A549 (cell line): ENCODE measurements around the gene FSD2. TPM values are rescaled to one million over a fixed set of nuclear protein-coding genes. Genes with fewer than 3 reads are reported as not detected.

Experiments used
- ATAC-seq, 2 experiments: fragments of 200-7000 bp in 1 of 2; fragments of >200 bp in 1 of 2; cut with Nextera tagmentation in 1 of 2; cut with Tn5 transposase in 1 of 2; 3 replicates each; pipeline versions ENCODE4 v1.8.0 to v1.9.1; 2018 to 2020; ENCODE audit warnings: mild to moderate bottlenecking in 1 of 2, moderate library complexity in 1 of 2
- CTCF ChIA-PET: fragments of 300-600 bp; sonication (Branson Sonifier 250); formaldehyde crosslinking; extraction: SDS; loops from one replicate; lab custom pipeline; 2021; ENCODE audit warnings: antibody characterized with exemption, inconsistent platforms; lab: Yijun Ruan, JAX
- POLR2A ChIA-PET: fragments of 350-600 bp; formaldehyde crosslinking; extraction: SDS; loops from one replicate; lab custom pipeline; 2021; ENCODE audit warnings: antibody characterized with exemption, inconsistent platforms; lab: Yijun Ruan, JAX
- DNase-seq, 2 experiments: peaks; one replicate each; pipeline versions ENCODE4 v3.0.0 to v3.0.0-alpha.2; 2011 to 2016; ENCODE audit warnings: low read depth in 1 of 2, low spot score in 1 of 2
- FAIRE-seq: peaks from 2 replicates; lab custom pipeline; 2011; peaks lifted over from hg19 to GRCh38; lab: Jason Lieb, UNC
- H3K27ac ChIP-seq, 2 experiments: fragments of >200 bp; sonication (Bioruptor Twin); formaldehyde crosslinking; 3 replicates each; pipeline ENCODE4 v1.5.1; 2016 to 2017
- H3K4me1 ChIP-seq: fragments of >200 bp; sonication (Bioruptor Twin); formaldehyde crosslinking; 3 replicates; pipeline ENCODE4 v1.6.1; 2016
- H3K4me2 ChIP-seq: fragments of >200 bp; sonication (Bioruptor Twin); formaldehyde crosslinking; 3 replicates; pipeline ENCODE4 v1.6.1; 2016
- H3K4me3 ChIP-seq: fragments of >200 bp; sonication (Bioruptor Twin); formaldehyde crosslinking; 3 replicates; pipeline ENCODE4 v1.5.1; 2016
- H3K9me3 ChIP-seq: fragments of >200 bp; sonication (Bioruptor Twin); formaldehyde crosslinking; 3 replicates; pipeline ENCODE4 v1.6.1; 2016
- BHLHE40 ChIP-seq: IDR thresholded peaks from 2 replicates; pipeline ENCODE4 v1.6.1; 2012; ENCODE audit warnings: low read depth, low read length, inconsistent platforms
- FOSB ChIP-seq: fragments of 250-450 bp; sonication (Bioruptor Pico); IDR thresholded peaks from 2 replicates; pipeline ENCODE4 v1.5.0; 2020; ENCODE audit warnings: mild to moderate bottlenecking, moderate library complexity
- FOSL2 ChIP-seq, 2 experiments: fragments of 450-650 bp in 1 of 2; fragments of >200 bp in 1 of 2; sonication (Bioruptor Twin) in 1 of 2; formaldehyde crosslinking; IDR thresholded peaks; 2 replicates each; pipeline versions ENCODE4 v1.5.0 to v1.6.1; 2016 to 2020; ENCODE audit warnings: mild to moderate bottlenecking in 1 of 2, moderate library complexity in 1 of 2
- FOXS1 ChIP-seq: fragments of 250-450 bp; sonication (Bioruptor Pico); IDR thresholded peaks from 2 replicates; pipeline ENCODE4 v1.5.0; 2020; ENCODE audit warnings: mild to moderate bottlenecking, moderate library complexity
- HEYL ChIP-seq: fragments of 250-450 bp; sonication (Bioruptor Pico); IDR thresholded peaks from 2 replicates; pipeline ENCODE4 v1.8.0; 2021; ENCODE audit warnings: mild to moderate bottlenecking, moderate library complexity
- HOXB5 ChIP-seq: fragments of 250-450 bp; sonication (Bioruptor Pico); IDR thresholded peaks from 2 replicates; pipeline ENCODE4 v1.5.0; 2020; ENCODE audit warnings: mild to moderate bottlenecking, moderate library complexity
- JUN ChIP-seq, 2 experiments: fragments of >200 bp; sonication (Bioruptor Twin); formaldehyde crosslinking; IDR thresholded peaks; 2 replicates in 1 of 2; 3 replicates in 1 of 2; pipeline ENCODE4 v1.6.1; 2016 to 2017
- JUNB ChIP-seq: fragments of >200 bp; sonication (Bioruptor Twin); formaldehyde crosslinking; IDR thresholded peaks from 2 replicates; pipeline ENCODE4 v1.6.1; 2016
- KDM1A ChIP-seq: fragments of 200-600 bp; sonication (generic); IDR thresholded peaks from 2 replicates; pipeline ENCODE4 v1.6.1; 2016; ENCODE audit warnings: low read depth, mild to moderate bottlenecking
- KDM5A ChIP-seq: fragments of 200-600 bp; sonication (generic); IDR thresholded peaks from 2 replicates; pipeline ENCODE4 v1.6.1; 2016; ENCODE audit warnings: antibody characterized with exemption, mild to moderate bottlenecking
- MAFK ChIP-seq: fragments of 450-650 bp; IDR thresholded peaks from 2 replicates; pipeline ENCODE4 v1.6.1; 2014; ENCODE audit not compliant: partially characterized antibody
- MYC ChIP-seq: IDR thresholded peaks from 2 replicates; pipeline ENCODE4 v1.6.1; 2012; ENCODE audit warnings: mild to moderate bottlenecking, inconsistent platforms, low read length, improper control_type of control experiment, borderline replicate concordance
- NR3C1 ChIP-seq: fragments of >200 bp; sonication (Bioruptor Twin); formaldehyde crosslinking; IDR thresholded peaks from 3 replicates; pipeline ENCODE4 v1.6.1; 2017
- POLR2A ChIP-seq: IDR thresholded peaks from 2 replicates; pipeline ENCODE4 v1.6.1; 2012; ENCODE audit warnings: mild to moderate bottlenecking, low read length
- POLR2AphosphoS2 ChIP-seq: conservative IDR thresholded peaks from 2 replicates; pipeline ENCODE4 v1.6.1; 2012; ENCODE audit warnings: low read length, improper control_type of control experiment, inconsistent platforms
- RCOR1 ChIP-seq: fragments of 150-350 bp; IDR thresholded peaks from 2 replicates; pipeline ENCODE4 v1.6.1; 2014; ENCODE audit warnings: antibody characterized with exemption, low read length, low read depth
- SMC3 ChIP-seq: fragments of >200 bp; sonication (Bioruptor Twin); formaldehyde crosslinking; IDR thresholded peaks from 3 replicates; pipeline ENCODE4 v1.6.1; 2018; ENCODE audit warnings: inconsistent platforms
- TP53 ChIP-seq: fragments of 250-450 bp; sonication (Bioruptor Pico); IDR thresholded peaks from 2 replicates; pipeline ENCODE4 v1.5.0; 2021; ENCODE audit warnings: mild to moderate bottlenecking, moderate library complexity
- WGBS: methylation state at CpG from one replicate; pipeline ENCODE4 v1.1.6; 2017; ENCODE audit errors: missing lambda C conversion rate; 5-methylcytosine and 5-hydroxymethylcytosine counted together
- polyA plus RNA-seq, 4 experiments: library from polyadenylated mRNA; depleted of rRNA in 3 of 4; stranded (reverse); fragments of >200 nt; fragmentation: RNase III in 1 of 4; extraction: RNeasy Plus Mini Kit Qiagen cat#74134 plus additional on column Dnase treatment in 1 of 4; gene quantifications; 2 replicates in 3 of 4; 3 replicates in 1 of 4; pipeline ENCODE4 v1.2.3, GENCODE V29; 2011 to 2017
- TF ChIP-seq, protein P1 (sequence below): fragments of 250-450 bp; sonication (Bioruptor Pico); IDR thresholded peaks from 2 replicates; pipeline ENCODE4 v1.5.0; 2021; ENCODE audit warnings: mild to moderate bottlenecking, moderate library complexity, borderline replicate concordance
- TF ChIP-seq, protein P2 (sequence below): fragments of 200-600 bp; sonication (generic); IDR thresholded peaks from 2 replicates; pipeline ENCODE4 v1.6.1; 2016; ENCODE audit warnings: antibody characterized with exemption, mild to moderate bottlenecking, moderate library complexity
- TF ChIP-seq, protein P3 (sequence below): fragments of >200 bp; sonication (Bioruptor Twin); formaldehyde crosslinking; IDR thresholded peaks from 3 replicates; pipeline ENCODE4 v1.6.1; 2016

The FSD2 gene
- polyA plus RNA-seq, 2 of the 4 experiments (the other 2 are of a cell fraction): not detected

DNA sequence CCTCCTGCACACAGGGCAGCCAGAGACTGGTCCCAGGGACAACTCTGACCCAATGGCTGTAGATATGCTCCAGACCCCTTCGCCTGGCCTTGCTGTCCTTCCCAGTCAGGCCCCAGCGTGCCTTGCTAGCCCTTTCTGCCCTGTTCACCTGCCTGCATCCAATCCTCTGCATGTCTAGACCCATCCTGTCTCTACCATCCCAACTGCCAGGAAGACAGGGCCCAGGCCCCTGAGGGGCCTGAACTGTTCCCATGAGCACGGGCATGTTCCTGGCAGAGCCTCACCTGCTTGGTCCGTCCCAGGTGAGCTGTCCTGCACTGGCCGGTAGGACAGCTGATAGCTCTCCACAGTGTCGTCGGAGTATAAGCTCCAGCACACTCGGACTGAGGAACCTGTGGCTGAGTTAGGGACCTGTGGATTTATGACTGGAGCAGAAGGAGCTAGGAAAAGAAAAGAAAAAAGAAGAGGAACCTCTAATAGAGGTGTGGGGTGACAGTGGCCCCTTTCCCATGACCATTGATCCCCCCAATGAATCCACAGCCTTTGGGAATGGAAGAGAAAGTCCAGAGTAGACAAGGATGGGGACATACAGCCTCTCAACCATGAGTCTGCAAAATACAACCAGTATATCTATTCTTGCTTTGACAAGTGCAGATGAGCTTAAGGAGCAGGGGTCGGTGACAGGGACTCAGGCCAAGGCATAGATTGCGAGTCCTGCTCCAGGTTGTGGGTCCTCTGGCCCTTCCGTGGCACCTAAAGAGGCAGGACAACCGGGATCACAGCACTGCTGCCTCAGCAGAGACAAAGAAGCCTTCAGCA is 33.9 kb downstream of the FSD2 start:
- Histone ChIP-seq H3K4me1 (0 out of 3 replicates have a peak, but pooled peaks cover 5% of the 10 kb centered on the region), H3K4me3 (no peak overlapping the region), H3K9me3 (no peaks in the 10 kb centered on the region; the same call in 2 of the 3 replicates), H3K4me2 (no peak overlapping the region), H3K27ac (no peak overlapping the region)
- ATAC-seq (no peak; a peak in 2 of 6 replicates), DNase-seq (no peak), FAIRE-seq (no peak)
- WGBS: 68% methylated on average over 12 of the region's 12 CpGs
- TF ChIP-seq POLR2A (no peak), HEYL (CRISPR knock-in tag) (no peak), BHLHE40 (no peak), KDM1A (no peak), JUNB (no peak), NR3C1 (no peak), RCOR1 (no peak), JUN (IDR thresholded peaks at IDR 0.05) (no peak), KDM5A (no peak)
- TF ChIP-seq, protein P1, sequence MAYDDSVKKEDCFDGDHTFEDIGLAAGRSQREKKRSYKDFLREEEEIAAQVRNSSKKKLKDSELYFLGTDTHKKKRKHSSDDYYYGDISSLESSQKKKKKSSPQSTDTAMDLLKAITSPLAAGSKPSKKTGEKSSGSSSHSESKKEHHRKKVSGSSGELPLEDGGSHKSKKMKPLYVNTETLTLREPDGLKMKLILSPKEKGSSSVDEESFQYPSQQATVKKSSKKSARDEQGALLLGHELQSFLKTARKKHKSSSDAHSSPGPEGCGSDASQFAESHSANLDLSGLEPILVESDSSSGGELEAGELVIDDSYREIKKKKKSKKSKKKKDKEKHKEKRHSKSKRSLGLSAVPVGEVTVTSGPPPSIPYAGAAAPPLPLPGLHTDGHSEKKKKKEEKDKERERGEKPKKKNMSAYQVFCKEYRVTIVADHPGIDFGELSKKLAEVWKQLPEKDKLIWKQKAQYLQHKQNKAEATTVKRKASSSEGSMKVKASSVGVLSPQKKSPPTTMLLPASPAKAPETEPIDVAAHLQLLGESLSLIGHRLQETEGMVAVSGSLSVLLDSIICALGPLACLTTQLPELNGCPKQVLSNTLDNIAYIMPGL (CRISPR knock-in tag): no peak
- TF ChIP-seq, protein P2, sequence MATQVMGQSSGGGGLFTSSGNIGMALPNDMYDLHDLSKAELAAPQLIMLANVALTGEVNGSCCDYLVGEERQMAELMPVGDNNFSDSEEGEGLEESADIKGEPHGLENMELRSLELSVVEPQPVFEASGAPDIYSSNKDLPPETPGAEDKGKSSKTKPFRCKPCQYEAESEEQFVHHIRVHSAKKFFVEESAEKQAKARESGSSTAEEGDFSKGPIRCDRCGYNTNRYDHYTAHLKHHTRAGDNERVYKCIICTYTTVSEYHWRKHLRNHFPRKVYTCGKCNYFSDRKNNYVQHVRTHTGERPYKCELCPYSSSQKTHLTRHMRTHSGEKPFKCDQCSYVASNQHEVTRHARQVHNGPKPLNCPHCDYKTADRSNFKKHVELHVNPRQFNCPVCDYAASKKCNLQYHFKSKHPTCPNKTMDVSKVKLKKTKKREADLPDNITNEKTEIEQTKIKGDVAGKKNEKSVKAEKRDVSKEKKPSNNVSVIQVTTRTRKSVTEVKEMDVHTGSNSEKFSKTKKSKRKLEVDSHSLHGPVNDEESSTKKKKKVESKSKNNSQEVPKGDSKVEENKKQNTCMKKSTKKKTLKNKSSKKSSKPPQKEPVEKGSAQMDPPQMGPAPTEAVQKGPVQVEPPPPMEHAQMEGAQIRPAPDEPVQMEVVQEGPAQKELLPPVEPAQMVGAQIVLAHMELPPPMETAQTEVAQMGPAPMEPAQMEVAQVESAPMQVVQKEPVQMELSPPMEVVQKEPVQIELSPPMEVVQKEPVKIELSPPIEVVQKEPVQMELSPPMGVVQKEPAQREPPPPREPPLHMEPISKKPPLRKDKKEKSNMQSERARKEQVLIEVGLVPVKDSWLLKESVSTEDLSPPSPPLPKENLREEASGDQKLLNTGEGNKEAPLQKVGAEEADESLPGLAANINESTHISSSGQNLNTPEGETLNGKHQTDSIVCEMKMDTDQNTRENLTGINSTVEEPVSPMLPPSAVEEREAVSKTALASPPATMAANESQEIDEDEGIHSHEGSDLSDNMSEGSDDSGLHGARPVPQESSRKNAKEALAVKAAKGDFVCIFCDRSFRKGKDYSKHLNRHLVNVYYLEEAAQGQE: no peak
- POLR2A ChIA-PET: interaction anchor here (1.1 kb wide), 1 partner anchor 22 kb away, joined by 4 read pairs; no protein-coding TSS in a partner anchor
- CTCF ChIA-PET: no interaction called here

DNA sequence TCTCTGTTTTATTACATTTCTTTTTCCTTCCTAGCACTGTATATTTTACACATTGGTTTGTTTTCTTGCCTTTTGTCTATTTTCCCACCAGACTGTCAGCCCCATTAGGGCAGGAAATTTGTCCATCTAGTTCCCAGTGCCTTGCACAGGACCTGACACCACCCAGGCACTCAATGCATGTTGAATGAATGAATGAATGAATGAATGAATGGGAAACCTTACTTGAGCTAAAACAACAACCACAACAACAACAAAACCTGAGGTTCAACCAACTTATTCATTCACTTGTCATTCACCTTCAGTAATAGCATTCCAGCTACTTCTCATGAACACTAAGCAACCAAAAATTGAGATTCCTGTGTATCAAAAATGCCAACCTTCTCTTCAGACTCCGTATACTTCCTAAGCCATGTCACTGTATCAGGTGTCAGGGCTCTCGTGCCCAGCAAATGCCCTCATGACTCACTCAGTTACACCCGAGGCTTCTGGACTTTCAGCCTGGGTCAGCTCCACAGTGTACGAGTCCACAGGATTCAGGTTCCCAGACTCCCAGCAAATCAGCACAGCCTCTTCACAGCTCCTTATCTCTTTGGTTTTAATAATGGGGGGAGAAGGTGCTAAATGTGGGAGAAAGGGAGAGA is 37.3 kb downstream of the FSD2 start:
- Histone ChIP-seq H3K9me3 (no peaks in the 10 kb centered on the region), H3K27ac (no peak overlapping the region), H3K4me1 (0 out of 3 replicates have a peak, but pooled peaks cover 5% of the 10 kb centered on the region), H3K4me2 (no peak overlapping the region), H3K4me3 (no peak overlapping the region)
- WGBS: 22% methylated on average over 4 of the region's 4 CpGs
- ATAC-seq (peak; percentile 44 to 52; a peak in 3 of 6 replicates), FAIRE-seq (no peak), DNase-seq (peak in 1 of 2 experiments; percentile 19)
- ChIA-PET POLR2A (no interaction called here), CTCF (interaction anchor here (2.3 kb wide), 1 partner anchor 17 kb away, joined by 6 read pairs; no protein-coding TSS in a partner anchor)
- no peak for TF ChIP-seq SMC3
- TF ChIP-seq HEYL (CRISPR knock-in tag): no peak
- TF ChIP-seq BHLHE40: no peak
- no peak for TF ChIP-seq MYC
- TF ChIP-seq POLR2AphosphoS2: no peak
- TF ChIP-seq MAFK: no peak
- TF ChIP-seq FOSB: no peak
- TF ChIP-seq, protein P3, sequence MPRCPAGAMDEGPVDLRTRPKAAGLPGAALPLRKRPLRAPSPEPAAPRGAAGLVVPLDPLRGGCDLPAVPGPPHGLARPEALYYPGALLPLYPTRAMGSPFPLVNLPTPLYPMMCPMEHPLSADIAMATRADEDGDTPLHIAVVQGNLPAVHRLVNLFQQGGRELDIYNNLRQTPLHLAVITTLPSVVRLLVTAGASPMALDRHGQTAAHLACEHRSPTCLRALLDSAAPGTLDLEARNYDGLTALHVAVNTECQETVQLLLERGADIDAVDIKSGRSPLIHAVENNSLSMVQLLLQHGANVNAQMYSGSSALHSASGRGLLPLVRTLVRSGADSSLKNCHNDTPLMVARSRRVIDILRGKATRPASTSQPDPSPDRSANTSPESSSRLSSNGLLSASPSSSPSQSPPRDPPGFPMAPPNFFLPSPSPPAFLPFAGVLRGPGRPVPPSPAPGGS: no peak
- TF ChIP-seq FOXS1 (CRISPR knock-in tag): no peak
- no peak for TF ChIP-seq TP53 (CRISPR knock-in tag)
- TF ChIP-seq FOSL2 (IDR thresholded peaks at IDR 0.05): no peak
- TF ChIP-seq FOSL2 (CRISPR knock-in tag; IDR thresholded peaks at IDR 0.05): no peak
- TF ChIP-seq JUNB: no peak
- TF ChIP-seq HOXB5 (CRISPR knock-in tag): no peak
